GM23338 (cell line): Measurements from ENCODE around the gene MDN1. TPM values are rescaled to one million over a fixed set of nuclear protein-coding genes. Genes with fewer than 3 reads are reported as not detected.
A peak's percentile ranks its signal among the peaks of the same experiment; 100 is the strongest.

Experiments used
- ATAC-seq: fragments of 200-7000 bp; cut with Tn5 transposase; 3 replicates; pipeline ENCODE4 v1.9.1; 2020
- DNase-seq: peaks from one replicate; pipeline ENCODE4 v3.0.0-alpha.2; 2015; ENCODE audit warnings: low spot score
- H2AFZ ChIP-seq: fragments of 200-600 bp; sonication (generic); 2 replicates; pipeline ENCODE4 v1.8.0; 2016; ENCODE audit warnings: antibody characterized with exemption, mild to moderate bottlenecking, moderate library complexity
- H3F3A ChIP-seq: fragments of 200-600 bp; sonication (generic); replicated peaks from 2 replicates; pipeline ENCODE4 v1.8.0; 2017; ENCODE audit warnings: antibody characterized with exemption, mixed run types, low read depth
- H3K27ac ChIP-seq: fragments of 200-600 bp; sonication (generic); 2 replicates; pipeline ENCODE4 v1.6.1; 2016; ENCODE audit warnings: low read depth
- H3K27me3 ChIP-seq: fragments of 200-600 bp; sonication (generic); 2 replicates; pipeline ENCODE4 v1.8.0; 2016; ENCODE audit warnings: mild to moderate bottlenecking, mixed run types, moderate library complexity; ENCODE audit not compliant: insufficient read depth
- H3K36me3 ChIP-seq: fragments of 200-600 bp; sonication (generic); 2 replicates; pipeline ENCODE4 v1.8.0; 2016; ENCODE audit warnings: mild to moderate bottlenecking; ENCODE audit not compliant: insufficient read depth
- H3K4me1 ChIP-seq: fragments of 200-600 bp; sonication (generic); 2 replicates; pipeline ENCODE4 v1.8.0; 2016; ENCODE audit warnings: mild to moderate bottlenecking, moderate library complexity; ENCODE audit not compliant: insufficient read depth
- H3K4me2 ChIP-seq: fragments of 200-600 bp; sonication (generic); 2 replicates; pipeline ENCODE4 v1.7.1; 2017; ENCODE audit warnings: mixed run types
- H3K4me3 ChIP-seq: fragments of 200-600 bp; sonication (generic); 2 replicates; pipeline ENCODE4 v1.6.1; 2016; ENCODE audit warnings: mixed run types
- H3K79me2 ChIP-seq: fragments of 200-600 bp; sonication (generic); replicated peaks from 2 replicates; pipeline ENCODE4 v1.8.0; 2017; ENCODE audit warnings: mild to moderate bottlenecking; ENCODE audit not compliant: insufficient read depth
- H3K9me2 ChIP-seq: fragments of 200-600 bp; sonication (generic); 2 replicates; pipeline ENCODE4 v1.8.0; 2017; ENCODE audit not compliant: insufficient read depth
- H4K20me1 ChIP-seq: fragments of 200-600 bp; sonication (generic); replicated peaks from 2 replicates; pipeline ENCODE4 v1.8.0; 2017; ENCODE audit warnings: mild to moderate bottlenecking; ENCODE audit not compliant: insufficient read depth
- H3K27ac Mint-ChIP-seq: 2 replicates; pipeline ENCODE4 v1.8.0; 2020; ENCODE audit warnings: inconsistent platforms, mild to moderate bottlenecking, moderate library complexity, mixed read lengths
- H3K27me3 Mint-ChIP-seq: 3 replicates; pipeline ENCODE4 v1.8.0; 2022; ENCODE audit warnings: low read depth, mild to moderate bottlenecking, moderate library complexity, mixed read lengths, inconsistent platforms; ENCODE audit not compliant: insufficient read depth, poor library complexity
- H3K36me3 Mint-ChIP-seq: 3 replicates; pipeline ENCODE4 v1.8.0; 2021; ENCODE audit warnings: low read depth, mild to moderate bottlenecking, inconsistent platforms, moderate library complexity, mixed read lengths
- H3K4me1 Mint-ChIP-seq: 3 replicates; pipeline ENCODE4 v1.8.0; 2020; ENCODE audit warnings: mild to moderate bottlenecking, inconsistent platforms, mixed read lengths
- H3K4me3 Mint-ChIP-seq: 3 replicates; pipeline ENCODE4 v1.8.0; 2021; ENCODE audit warnings: moderate library complexity, mild to moderate bottlenecking, inconsistent platforms, mixed read lengths
- H3K9me3 Mint-ChIP-seq: 3 replicates; pipeline ENCODE4 v1.8.0; 2020; ENCODE audit warnings: moderate library complexity, mild to moderate bottlenecking, inconsistent platforms, mixed read lengths
- EZH2phosphoT487 ChIP-seq: fragments of 200-600 bp; sonication (generic); IDR thresholded peaks from one replicate; pipeline ENCODE4 v1.8.1; 2018; ENCODE audit warnings: antibody characterized with exemption; ENCODE audit not compliant: unreplicated experiment
- POLR2AphosphoS5 ChIP-seq: IDR thresholded peaks from 2 replicates; pipeline ENCODE4 v1.6.1; 2016; ENCODE audit warnings: antibody characterized with exemption, low read depth
- ZNF114 ChIP-seq: fragments of 250-450 bp; sonication (Bioruptor Pico); IDR thresholded peaks from 2 replicates; pipeline ENCODE4 v1.5.0; 2020; ENCODE audit warnings: mild to moderate bottlenecking, moderate library complexity
- ZNF331 ChIP-seq: fragments of 250-450 bp; sonication (Bioruptor Pico); IDR thresholded peaks from 2 replicates; pipeline ENCODE4 v1.5.0; 2020; ENCODE audit warnings: low read depth, mild to moderate bottlenecking, moderate library complexity
- polyA plus RNA-seq: library from polyadenylated mRNA; unstranded; fragments of >200 nt; fragmentation: Nextera tagmentation; extraction: Ambion mirVana; gene quantifications from 2 replicates; pipeline ENCODE4 v1.2.1, GENCODE V29; 2016
- total RNA-seq: library from RNA; depleted of rRNA; stranded (reverse); fragments of >200 nt; shearing (Covaris generic); gene quantifications from 2 replicates; pipeline ENCODE4 v1.2.3, GENCODE V29; 2014
- TF ChIP-seq, protein P1 (sequence below), 2 experiments: fragments of 200-600 bp in 1 of 2; sonication (generic) in 1 of 2; conservative IDR thresholded peaks; 2 replicates each; pipeline versions ENCODE4 v1.5.1 to v1.6.1; 2016 to 2017; ENCODE audit warnings: antibody characterized with exemption in 2 of 2, low read depth in 2 of 2, mild to moderate bottlenecking in 2 of 2, moderate library complexity in 1 of 2
- TF ChIP-seq, protein P2 (sequence below): IDR thresholded peaks from 2 replicates; pipeline ENCODE4 v1.6.1; 2016; ENCODE audit warnings: antibody characterized with exemption
- TF ChIP-seq, protein P3 (sequence below): fragments of 250-450 bp; sonication (Bioruptor Pico); IDR thresholded peaks from 2 replicates; pipeline ENCODE4 v1.5.0; 2020; ENCODE audit warnings: mild to moderate bottlenecking, moderate library complexity

Gene MDN1
- total and polyA plus RNA-seq, 2 experiments from 2014 or later = 165 to 217 TPM

DNA sequence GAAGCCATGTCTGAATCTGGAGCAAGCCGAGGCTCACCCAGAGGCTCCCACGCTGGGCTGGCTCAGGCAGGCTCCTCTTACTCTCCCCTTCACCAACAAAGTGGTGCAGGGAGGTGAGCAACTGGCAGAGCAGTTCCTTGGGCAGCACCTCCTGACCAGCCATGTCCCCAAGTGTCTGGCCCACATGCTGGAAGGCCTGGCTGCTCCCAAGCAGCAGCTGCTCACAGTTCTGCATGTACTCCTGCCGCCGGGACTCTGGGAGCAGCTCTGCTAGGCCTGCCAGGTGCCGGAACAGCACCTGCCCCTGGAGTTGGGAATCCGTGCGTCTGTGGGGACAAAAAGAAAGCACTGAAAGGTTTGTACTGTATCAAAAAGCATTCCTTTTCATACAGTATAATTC, 123.9 kb downstream of the MDN1 start:
- Histone ChIP-seq H3K27me3 (no peaks in the 10 kb centered on the region), H3K4me2 (no peak overlapping the region), H3K36me3 (peaks cover 72% of the 10 kb centered on the region), H3K27ac (peak overlapping the region; percentile 11; the same call in 1 of the 2 replicates), H4K20me1 (no peaks in the 10 kb centered on the region), H3K9me2 (no peaks in the 10 kb centered on the region), H3F3A (no peaks in the 10 kb centered on the region; the same call in 1 of the 2 replicates), H3K4me1 (peaks cover 22% of the 10 kb centered on the region), H3K4me3 (no peak overlapping the region), H3K79me2 (0 out of 2 replicates have a peak, but pooled peaks cover 3% of the 10 kb centered on the region), H2AFZ (no peak overlapping the region)
- TF ChIP-seq ZNF114 (CRISPR knock-in tag) (no peak), ZNF331 (CRISPR knock-in tag) (no peak), EZH2phosphoT487 (no peak)
- TF ChIP-seq, protein P1, sequence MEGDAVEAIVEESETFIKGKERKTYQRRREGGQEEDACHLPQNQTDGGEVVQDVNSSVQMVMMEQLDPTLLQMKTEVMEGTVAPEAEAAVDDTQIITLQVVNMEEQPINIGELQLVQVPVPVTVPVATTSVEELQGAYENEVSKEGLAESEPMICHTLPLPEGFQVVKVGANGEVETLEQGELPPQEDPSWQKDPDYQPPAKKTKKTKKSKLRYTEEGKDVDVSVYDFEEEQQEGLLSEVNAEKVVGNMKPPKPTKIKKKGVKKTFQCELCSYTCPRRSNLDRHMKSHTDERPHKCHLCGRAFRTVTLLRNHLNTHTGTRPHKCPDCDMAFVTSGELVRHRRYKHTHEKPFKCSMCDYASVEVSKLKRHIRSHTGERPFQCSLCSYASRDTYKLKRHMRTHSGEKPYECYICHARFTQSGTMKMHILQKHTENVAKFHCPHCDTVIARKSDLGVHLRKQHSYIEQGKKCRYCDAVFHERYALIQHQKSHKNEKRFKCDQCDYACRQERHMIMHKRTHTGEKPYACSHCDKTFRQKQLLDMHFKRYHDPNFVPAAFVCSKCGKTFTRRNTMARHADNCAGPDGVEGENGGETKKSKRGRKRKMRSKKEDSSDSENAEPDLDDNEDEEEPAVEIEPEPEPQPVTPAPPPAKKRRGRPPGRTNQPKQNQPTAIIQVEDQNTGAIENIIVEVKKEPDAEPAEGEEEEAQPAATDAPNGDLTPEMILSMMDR (conservative IDR thresholded peaks at IDR 0.05; ENCODE audit: low read depth in 2 of 2) = no peak
- TF ChIP-seq, protein P2, sequence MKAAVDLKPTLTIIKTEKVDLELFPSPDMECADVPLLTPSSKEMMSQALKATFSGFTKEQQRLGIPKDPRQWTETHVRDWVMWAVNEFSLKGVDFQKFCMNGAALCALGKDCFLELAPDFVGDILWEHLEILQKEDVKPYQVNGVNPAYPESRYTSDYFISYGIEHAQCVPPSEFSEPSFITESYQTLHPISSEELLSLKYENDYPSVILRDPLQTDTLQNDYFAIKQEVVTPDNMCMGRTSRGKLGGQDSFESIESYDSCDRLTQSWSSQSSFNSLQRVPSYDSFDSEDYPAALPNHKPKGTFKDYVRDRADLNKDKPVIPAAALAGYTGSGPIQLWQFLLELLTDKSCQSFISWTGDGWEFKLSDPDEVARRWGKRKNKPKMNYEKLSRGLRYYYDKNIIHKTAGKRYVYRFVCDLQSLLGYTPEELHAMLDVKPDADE = no peak
- no peaks in the 10 kb centered on the region for H3K27me3 Mint-ChIP-seq
- H3K4me1 Mint-ChIP-seq = peaks cover 30% of the 10 kb centered on the region
- H3K4me3 Mint-ChIP-seq = no peak overlapping the region
- ATAC-seq (no peak), DNase-seq (no peak)
- H3K27ac Mint-ChIP-seq = peak overlapping the region; percentile 36; the same call in 1 of the 2 replicates
- H3K36me3 Mint-ChIP-seq = peaks cover 94% of the 10 kb centered on the region
- no peaks in the 10 kb centered on the region; the same call in 2 of the 3 replicates for H3K9me3 Mint-ChIP-seq

DNA sequence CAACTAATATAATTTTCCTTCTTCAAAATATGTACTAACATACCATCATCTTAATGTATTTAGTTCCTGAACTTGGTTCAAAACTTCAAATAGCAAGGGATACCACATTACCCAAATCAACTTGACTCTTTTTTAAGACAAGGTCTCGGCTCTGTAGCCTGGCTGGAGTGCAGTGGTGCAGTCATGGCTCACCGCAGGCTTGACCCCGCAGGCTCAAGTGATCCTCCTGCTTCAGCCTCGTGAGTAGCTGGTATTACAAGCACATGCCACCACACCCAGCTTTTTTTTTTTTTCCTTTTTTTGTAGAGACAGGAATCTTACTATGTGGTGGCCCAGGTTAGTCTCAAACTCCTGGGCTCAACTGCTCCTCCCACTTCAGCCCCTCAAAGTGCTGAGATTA, 125.2 kb downstream of the MDN1 start:
- TF ChIP-seq POLR2AphosphoS5 = no peak
- TF ChIP-seq, protein P3, sequence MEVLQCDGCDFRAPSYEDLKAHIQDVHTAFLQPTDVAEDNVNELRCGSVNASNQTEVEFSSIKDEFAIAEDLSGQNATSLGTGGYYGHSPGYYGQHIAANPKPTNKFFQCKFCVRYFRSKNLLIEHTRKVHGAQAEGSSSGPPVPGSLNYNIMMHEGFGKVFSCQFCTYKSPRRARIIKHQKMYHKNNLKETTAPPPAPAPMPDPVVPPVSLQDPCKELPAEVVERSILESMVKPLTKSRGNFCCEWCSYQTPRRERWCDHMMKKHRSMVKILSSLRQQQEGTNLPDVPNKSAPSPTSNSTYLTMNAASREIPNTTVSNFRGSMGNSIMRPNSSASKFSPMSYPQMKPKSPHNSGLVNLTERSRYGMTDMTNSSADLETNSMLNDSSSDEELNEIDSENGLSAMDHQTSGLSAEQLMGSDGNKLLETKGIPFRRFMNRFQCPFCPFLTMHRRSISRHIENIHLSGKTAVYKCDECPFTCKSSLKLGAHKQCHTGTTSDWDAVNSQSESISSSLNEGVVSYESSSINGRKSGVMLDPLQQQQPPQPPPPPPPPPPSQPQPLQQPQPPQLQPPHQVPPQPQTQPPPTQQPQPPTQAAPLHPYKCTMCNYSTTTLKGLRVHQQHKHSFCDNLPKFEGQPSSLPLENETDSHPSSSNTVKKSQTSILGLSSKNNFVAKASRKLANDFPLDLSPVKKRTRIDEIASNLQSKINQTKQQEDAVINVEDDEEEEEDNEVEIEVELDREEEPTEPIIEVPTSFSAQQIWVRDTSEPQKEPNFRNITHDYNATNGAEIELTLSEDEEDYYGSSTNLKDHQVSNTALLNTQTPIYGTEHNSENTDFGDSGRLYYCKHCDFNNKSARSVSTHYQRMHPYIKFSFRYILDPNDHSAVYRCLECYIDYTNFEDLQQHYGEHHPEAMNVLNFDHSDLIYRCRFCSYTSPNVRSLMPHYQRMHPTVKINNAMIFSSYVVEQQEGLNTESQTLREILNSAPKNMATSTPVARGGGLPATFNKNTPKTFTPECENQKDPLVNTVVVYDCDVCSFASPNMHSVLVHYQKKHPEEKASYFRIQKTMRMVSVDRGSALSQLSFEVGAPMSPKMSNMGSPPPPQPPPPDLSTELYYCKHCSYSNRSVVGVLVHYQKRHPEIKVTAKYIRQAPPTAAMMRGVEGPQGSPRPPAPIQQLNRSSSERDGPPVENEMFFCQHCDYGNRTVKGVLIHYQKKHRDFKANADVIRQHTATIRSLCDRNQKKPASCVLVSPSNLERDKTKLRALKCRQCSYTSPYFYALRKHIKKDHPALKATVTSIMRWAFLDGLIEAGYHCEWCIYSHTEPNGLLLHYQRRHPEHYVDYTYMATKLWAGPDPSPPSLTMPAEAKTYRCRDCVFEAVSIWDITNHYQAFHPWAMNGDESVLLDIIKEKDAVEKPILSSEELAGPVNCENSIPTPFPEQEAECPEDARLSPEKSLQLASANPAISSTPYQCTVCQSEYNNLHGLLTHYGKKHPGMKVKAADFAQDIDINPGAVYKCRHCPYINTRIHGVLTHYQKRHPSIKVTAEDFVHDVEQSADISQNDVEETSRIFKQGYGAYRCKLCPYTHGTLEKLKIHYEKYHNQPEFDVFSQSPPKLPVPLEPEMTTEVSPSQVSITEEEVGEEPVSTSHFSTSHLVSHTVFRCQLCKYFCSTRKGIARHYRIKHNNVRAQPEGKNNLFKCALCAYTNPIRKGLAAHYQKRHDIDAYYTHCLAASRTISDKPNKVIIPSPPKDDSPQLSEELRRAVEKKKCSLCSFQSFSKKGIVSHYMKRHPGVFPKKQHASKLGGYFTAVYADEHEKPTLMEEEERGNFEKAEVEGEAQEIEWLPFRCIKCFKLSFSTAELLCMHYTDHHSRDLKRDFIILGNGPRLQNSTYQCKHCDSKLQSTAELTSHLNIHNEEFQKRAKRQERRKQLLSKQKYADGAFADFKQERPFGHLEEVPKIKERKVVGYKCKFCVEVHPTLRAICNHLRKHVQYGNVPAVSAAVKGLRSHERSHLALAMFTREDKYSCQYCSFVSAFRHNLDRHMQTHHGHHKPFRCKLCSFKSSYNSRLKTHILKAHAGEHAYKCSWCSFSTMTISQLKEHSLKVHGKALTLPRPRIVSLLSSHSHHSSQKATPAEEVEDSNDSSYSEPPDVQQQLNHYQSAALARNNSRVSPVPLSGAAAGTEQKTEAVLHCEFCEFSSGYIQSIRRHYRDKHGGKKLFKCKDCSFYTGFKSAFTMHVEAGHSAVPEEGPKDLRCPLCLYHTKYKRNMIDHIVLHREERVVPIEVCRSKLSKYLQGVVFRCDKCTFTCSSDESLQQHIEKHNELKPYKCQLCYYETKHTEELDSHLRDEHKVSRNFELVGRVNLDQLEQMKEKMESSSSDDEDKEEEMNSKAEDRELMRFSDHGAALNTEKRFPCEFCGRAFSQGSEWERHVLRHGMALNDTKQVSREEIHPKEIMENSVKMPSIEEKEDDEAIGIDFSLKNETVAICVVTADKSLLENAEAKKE = no peak
- TF ChIP-seq EZH2phosphoT487 = no peak

More for the DNA sequence above, 125.2 kb downstream of the MDN1 start:
- H3K27ac ChIP-seq = peak overlapping the region; percentile 46; the same call in 1 of the 2 replicates
- no peak overlapping the region for H3K4me3 ChIP-seq
- H3F3A ChIP-seq = no peaks in the 10 kb centered on the region; the same call in 1 of the 2 replicates
- H3K36me3 Mint-ChIP-seq = peaks cover 96% of the 10 kb centered on the region
- no peak overlapping the region for H3K4me3 Mint-ChIP-seq
- no peak overlapping the region for H2AFZ ChIP-seq
- H3K27me3 ChIP-seq = no peaks in the 10 kb centered on the region
- 0 out of 2 replicates have a peak, but pooled peaks cover 3% of the 10 kb centered on the region for H3K79me2 ChIP-seq
- peaks cover 43% of the 10 kb centered on the region for H3K4me1 Mint-ChIP-seq
- peaks cover 30% of the 10 kb centered on the region for H3K4me1 ChIP-seq
- no peak overlapping the region; the same call in none of the 2 replicates for H3K27ac Mint-ChIP-seq
- DNase-seq (no peak), ATAC-seq (no peak)
- H3K4me2 ChIP-seq = no peak overlapping the region
- H3K9me3 Mint-ChIP-seq = no peaks in the 10 kb centered on the region; the same call in 2 of the 3 replicates
- H3K36me3 ChIP-seq = peaks cover 59% of the 10 kb centered on the region
- H3K9me2 ChIP-seq = no peaks in the 10 kb centered on the region
- peaks cover 9% of the 10 kb centered on the region for H3K27me3 Mint-ChIP-seq
- no peaks in the 10 kb centered on the region for H4K20me1 ChIP-seq
